ENCODE results near the gene HEATR1.
"Not testable (repeated sequence)": the region's sequence is repeated elsewhere in the genome, so short reads cannot be mapped to it uniquely, and the experiment has no call there.

The HEATR1 gene, protein sequence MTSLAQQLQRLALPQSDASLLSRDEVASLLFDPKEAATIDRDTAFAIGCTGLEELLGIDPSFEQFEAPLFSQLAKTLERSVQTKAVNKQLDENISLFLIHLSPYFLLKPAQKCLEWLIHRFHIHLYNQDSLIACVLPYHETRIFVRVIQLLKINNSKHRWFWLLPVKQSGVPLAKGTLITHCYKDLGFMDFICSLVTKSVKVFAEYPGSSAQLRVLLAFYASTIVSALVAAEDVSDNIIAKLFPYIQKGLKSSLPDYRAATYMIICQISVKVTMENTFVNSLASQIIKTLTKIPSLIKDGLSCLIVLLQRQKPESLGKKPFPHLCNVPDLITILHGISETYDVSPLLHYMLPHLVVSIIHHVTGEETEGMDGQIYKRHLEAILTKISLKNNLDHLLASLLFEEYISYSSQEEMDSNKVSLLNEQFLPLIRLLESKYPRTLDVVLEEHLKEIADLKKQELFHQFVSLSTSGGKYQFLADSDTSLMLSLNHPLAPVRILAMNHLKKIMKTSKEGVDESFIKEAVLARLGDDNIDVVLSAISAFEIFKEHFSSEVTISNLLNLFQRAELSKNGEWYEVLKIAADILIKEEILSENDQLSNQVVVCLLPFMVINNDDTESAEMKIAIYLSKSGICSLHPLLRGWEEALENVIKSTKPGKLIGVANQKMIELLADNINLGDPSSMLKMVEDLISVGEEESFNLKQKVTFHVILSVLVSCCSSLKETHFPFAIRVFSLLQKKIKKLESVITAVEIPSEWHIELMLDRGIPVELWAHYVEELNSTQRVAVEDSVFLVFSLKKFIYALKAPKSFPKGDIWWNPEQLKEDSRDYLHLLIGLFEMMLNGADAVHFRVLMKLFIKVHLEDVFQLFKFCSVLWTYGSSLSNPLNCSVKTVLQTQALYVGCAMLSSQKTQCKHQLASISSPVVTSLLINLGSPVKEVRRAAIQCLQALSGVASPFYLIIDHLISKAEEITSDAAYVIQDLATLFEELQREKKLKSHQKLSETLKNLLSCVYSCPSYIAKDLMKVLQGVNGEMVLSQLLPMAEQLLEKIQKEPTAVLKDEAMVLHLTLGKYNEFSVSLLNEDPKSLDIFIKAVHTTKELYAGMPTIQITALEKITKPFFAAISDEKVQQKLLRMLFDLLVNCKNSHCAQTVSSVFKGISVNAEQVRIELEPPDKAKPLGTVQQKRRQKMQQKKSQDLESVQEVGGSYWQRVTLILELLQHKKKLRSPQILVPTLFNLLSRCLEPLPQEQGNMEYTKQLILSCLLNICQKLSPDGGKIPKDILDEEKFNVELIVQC (N-terminal part only)

GRCh38 chr1:236603991-236604904, at the start of gene HEATR1:
TSS of gene HEATR1 (minus strand) at chr1:236604516. CDS start at chr1:236604095, 421 bp downstream.
- DNase-seq: peak; percentile 94

GRCh38 chr1:236645016-236645680, 40.8 kb upstream of the HEATR1 start:
- DNase-seq: no peak

DNA sequence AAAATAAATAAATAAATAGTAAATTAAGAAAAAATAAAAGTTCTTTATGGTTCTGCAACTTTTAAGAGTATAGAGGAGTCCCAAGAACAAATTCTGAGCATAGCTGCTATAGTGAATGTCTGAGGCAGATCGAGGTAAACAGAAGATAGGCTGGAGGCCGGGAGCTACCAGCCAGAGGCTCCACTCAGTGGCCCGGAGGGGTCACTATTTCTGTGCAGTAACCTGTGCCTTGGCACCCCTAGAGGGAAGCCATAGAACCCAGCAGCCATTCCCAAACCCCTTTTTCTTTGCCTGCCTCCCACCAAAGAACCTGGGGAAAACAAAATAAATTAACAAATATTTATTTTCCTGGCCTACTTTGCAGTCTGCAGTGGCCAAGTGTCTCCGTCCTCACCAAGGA, 38.4 kb upstream of the HEATR1 start:
- DNase-seq: no peak

- DNase-seq: no peak
Measured at GRCh38 chr1:236639686-236640085, 35.4 kb upstream of the HEATR1 start.

- DNase-seq: no peak
Measured at GRCh38 chr1:236638945-236639344, 34.6 kb upstream of the HEATR1 start.

DNA sequence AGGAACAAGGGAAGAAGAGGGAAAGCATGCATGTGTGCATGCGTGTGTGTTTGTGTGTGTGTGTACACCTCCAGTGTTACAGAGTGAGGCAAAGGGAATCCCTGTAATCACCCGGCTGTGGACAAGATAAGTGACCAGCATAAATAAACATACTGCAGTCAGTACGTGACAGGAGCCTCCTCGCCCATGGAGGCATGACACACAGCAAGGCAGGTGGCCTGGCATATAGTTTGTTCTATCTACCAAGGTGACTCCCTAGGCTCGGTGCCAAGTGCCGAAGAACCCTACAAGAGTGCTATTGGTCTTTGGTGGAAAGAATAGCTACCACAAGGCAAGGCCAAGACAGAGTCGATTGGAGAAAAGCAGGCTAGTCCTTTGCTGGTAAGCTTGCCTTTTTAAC, 31.7 kb upstream of the HEATR1 start:
- DNase-seq: no peak

GRCh38 chr1:236627727-236628408, 23.6 kb upstream of the HEATR1 start:
- DNase-seq: no peak

- no peak for DNase-seq
Measured at GRCh38 chr1:236623371-236624166, 19.3 kb upstream of the HEATR1 start.

- no peak for DNase-seq
Measured at GRCh38 chr1:236622407-236622806, 18.1 kb upstream of the HEATR1 start.

DNA sequence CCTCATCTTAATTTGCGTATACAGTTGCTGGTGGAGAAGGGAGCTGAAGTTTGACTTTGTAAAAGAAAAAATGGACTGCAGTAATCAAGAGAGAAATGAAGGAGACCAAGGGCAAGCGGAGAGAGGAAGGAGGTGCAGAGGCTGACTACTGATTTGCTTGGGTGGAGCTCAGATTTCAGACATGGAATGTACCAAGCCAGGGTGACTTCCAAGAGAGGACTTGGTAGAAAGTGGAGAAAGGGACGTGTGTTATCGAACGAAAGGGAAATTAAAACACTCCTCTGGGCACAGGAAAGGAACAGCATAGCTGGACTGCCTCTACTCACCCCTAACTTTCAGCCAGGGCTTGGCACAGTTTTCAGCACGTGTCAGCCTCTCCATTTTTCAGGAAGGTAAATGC, 15.1 kb upstream of the HEATR1 start:
- DNase-seq: no peak

- no peak for DNase-seq
Measured at GRCh38 chr1:236618507-236618906, 14.2 kb upstream of the HEATR1 start.

DNA sequence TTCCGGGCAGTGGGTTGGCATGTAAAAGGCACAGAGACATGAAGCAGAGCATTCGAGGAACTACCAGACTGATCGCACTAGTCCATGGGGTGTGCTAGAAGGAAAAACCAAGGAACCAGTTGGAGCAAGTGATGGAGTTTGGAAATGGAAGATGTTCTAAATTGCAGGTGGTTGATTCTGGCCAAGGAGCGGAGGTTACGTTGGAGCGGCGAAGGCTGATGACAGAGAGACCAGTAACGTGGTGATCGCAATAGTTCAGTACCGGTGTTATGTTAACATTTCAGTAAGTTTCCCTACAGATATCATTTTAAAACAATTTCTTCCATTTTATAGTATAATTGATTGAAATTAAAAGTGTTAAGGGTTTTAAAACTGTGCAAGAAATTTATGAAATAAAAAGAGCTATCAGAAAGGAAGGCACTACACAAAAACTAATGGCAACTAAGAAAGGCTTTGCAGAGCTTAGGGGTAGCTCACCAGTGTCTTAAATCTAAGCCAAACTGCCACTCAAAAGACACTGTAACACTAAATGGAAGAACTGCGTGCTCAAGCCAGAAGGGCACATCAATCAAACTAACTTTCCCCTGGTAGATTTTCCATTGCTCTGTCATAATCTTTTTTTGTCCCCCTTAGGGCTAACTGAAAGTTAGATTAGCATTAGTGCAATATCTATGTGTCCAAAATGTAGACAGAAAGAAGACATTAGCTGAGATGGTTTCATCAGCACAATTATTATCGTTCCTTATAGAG, 11.3 kb upstream of the HEATR1 start:
- DNase-seq: no peak

DNA sequence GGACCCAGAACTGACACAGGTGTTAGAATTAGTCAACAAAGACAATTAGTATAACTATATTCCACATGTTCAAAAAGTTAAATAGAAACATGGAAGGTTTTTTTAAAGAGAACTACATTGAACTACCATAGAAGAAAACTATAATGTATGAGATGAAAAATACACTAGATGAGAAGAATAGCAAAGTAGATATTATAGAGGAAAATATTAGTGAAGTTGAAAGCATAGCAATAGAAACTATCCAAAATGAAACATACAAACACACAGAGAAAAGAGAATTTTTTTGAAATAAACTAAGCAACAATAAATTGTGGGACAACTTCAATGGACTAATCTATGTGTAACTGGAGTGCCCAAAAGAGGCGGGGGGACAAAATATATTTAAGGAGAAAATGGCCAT, 8.0 kb upstream of the HEATR1 start:
- no peak for DNase-seq

DNA sequence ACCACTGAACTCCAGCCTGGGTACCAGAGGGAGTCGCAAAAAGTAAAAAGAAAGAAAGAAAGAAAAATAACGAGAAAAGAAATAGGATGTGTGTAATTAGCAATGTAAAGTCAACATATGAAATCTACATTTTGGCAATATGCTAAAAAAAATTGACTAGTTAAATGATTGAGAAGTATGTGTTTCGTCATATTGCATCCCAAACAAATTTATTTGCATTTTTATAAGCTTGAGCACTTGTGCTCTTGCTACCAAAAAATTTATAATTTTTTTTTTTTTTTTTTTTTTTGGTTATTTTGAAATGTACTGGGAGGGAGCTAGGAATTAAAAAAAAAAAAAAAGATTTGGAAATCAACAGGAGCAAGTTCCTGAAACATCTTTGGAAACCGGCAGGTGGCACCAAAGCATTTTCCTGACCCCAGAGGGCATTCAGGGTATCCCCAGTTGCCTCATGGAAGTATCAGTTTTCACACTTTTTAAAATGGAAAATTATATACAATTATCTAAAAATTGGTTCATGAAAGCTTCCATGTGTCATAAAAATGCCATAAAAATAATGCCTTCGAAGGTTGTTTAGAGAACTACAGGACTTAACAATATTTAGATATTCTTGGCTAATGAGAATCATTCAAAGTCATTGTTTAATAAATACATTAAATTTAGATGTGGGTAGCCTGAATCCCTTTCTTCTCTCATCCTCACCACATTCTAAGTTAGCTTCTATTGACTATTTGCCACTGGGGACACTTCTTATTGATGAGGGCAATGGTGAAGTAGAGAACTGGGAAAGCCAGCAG, 4.8 kb upstream of the HEATR1 start:
- peak; percentile 9 for DNase-seq

DNA sequence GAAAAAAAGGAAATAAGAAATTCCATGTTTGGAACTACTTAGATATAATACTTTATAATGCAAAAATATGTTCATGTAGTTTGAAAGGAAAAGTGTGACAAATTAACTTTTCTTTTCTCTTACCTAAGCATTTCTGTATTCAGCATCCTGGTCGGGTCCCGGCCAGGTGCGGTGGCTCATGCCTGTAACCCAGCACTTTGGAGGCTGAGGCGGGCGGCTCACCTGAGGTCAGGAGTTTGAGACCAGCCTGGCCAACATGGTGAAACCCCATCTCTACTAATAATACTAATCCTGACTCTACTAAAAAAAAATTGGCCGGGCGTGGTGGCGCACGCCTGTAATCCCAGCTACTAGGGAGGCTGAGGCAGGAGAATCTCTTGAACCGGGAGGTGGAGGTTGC, 3.3 kb upstream of the HEATR1 start:
- DNase-seq: not testable (repeated sequence)

DNA sequence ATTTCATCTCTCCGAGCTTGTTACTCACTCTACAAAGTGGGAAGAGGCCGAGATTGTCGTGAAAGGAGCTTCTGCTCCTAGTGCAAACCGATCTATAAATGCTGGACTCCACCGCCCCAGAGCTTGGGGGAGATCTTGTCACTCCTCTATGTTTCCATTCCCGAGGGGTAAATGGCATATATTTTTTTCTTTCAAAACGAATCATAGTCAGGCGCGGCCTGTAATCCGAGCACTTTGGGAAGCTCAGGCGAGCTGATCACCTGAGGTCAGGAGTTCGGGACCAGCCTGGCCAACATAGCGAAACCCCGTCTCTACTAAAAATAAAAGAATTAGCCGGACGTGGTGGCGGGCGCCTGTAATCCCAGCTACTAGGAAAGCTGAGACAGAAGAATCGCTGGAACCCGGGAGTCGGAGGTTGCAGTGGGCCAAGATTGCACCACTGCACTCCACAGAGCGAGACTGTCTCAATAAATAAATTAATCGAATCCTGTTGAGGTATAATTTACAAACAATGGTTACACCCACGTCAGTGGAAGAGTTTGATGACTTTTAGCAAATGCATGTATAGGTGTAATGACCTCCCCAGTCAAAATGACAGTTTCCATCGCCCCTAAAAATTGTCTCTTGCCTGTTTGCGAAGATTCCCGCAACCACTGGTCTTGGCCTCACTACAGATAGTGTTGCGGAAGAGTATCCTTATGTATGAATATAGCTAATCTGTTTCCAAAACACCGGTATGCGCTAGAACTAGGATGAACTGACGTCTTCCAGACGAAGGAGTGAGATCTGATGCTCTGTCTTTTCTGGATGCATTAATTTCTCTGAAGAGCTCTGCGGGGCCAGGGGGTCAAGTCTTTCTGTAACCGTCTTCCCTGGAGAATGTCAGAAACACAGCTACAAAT, 840 bp upstream of the HEATR1 start:
- DNase-seq: no peak

DNA sequence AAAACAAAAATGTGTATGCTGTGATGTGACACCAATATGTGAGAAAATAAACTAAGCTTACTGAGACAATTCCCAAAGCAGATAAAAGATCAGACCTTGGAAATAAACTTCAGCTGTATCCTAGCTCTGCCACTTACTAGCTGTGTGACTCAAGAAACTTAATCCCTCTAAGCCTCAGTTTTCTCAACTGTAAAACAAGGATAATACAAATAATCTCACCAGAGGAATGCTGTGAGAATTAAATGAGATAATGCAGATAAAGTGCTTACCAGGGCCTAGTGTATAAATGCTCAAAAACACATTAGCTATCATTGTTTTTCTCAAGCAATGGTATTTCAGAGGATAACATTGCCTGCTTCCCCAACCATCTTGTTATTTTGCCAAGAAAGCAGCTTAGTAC, 2.1 kb downstream of the HEATR1 start:
- DNase-seq: no peak
